Fibroblast of skin of abdomen (primary cell): Measurements from ENCODE around the gene UBE2L6. TPM values are rescaled to one million over a fixed set of nuclear protein-coding genes. Genes with fewer than 3 reads are reported as not detected.

Experiments used
- DNase-seq: peaks from one replicate; pipeline ENCODE4 v3.0.0-alpha.2; 2013
- polyA plus RNA-seq, 2 experiments: library from polyadenylated mRNA; unstranded; fragments of 120-200 nt; gene quantifications; one replicate each; pipeline ENCODE4 v1.2.1, GENCODE V29; 2013; ENCODE audit not compliant: insufficient read length in 2 of 2

Gene UBE2L6
- polyA plus RNA-seq (2013, experiment 1 of 2; ENCODE audit: insufficient read length), result 53.2 TPM
- polyA plus RNA-seq (2013, experiment 2 of 2; ENCODE audit: insufficient read length), result 51.4 TPM

DNA sequence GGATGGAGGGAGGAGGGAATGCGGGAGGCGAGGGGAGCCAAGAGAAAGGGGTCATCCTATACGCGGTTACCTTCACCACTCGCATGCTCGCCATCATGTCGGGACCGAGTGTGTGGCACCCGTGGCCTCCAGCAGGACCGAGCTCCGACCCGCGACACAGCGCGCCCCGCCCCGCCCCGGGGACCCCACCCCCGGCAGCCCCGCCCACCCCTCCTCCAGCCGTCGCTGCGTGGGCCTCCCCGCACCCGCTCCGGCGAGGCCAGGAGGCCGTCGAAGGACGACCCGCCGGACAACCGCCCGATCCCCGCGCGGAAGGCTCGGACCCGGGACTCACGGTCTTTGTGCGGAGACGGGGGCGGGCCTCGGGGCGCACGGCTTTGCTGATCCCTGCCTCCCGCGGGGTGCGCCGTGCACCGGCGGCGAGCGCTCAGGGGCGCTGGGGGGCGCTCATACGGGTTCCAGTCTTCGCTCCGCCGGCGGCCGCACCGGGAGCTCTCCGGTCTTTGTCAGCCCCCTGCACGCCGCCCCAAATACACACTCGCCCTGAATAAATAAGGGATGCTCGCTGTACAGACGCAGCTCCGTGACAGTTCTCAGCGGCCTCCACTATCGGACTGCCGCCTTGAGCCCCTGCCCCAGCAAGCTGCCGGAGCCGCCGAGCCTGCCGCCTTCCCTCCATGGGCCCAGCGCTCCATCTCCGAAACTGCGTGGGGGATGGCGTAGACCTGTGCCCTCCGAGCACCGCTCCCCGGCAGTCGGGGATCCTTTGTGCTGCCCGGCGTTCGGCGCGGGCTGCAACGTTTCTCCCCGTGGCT is at the start of gene UBE2L6:
Gene UBE2L6, minus strand, starts transcription at position 158 of the 815 bp plus-strand sequence. Its CDS starts 61 bp downstream, at position 97.
- peak; percentile 44 for DNase-seq

DNA sequence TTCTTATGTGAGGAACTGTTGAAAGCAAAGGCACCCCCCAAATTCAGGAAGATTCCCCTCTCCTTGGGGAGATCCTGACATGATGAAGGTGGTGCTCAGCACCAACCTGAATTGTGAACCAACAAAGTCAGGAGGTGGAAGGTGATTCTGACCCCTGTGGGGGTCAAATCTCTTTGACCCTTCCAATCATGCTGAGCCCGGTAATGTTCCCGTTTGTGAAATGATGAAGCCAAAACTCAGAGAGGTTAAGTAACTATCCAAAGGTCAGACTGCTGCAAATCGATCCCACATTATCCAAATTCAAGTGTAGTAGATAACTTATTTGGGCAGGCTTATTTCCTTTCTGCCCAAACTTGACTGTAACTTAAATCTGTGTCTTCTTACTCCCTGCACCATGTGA is 49.1 kb upstream of the UBE2L6 start:
- DNase-seq, result no peak

DNA sequence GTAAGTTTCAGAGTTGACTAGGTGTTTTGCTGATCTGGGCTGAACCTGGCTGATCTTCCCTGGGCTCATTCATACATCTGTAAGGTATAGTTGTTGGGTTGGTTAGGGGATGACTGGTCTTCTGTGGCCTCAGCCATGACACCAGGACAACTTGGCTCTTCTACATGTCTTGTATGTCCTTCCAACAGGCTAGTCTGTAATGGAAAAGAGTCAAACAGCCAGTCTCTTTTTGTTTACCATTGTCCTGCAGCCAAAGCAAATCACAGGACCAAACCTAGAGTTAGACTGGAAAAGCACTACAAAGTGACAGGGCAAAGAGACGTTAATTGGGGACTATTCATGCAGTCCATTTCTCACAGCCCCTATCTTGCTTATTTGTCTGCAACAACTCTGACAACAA is 47.8 kb upstream of the UBE2L6 start:
- DNase-seq, result no peak

DNA sequence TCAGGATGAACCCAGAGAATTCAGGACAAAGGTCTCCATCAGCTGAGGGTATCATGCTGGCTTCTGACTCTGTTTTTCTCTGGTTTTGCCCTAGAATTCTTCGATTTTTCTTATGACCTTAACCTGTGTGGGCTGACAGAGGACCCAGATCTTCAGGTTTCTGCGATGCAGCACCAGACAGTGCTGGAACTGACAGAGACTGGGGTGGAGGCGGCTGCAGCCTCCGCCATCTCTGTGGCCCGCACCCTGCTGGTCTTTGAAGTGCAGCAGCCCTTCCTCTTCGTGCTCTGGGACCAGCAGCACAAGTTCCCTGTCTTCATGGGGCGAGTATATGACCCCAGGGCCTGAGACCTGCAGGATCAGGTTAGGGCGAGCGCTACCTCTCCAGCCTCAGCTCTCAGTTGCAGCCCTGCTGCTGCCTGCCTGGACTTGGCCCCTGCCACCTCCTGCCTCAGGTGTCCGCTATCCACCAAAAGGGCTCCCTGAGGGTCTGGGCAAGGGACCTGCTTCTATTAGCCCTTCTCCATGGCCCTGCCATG is 46.8 kb upstream of the UBE2L6 start:
- no peak for DNase-seq

DNA sequence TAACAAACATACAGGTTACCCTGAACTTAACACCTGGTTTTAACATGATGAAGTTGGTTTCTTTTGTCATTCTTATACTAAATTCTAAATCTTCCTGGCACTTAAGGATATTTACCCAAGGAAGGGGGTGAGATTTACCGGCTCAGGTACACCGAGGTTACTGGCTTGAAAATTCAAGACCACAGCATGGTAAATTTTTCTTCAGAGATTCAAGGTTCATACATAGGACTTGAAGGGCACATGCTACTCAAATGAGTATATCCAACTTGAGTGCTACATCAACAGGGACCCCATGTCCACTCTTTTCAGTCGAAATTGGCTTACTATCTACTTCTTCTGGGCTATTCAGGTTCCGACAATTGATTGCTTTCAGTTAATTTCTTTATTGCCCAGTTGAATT is 42.7 kb upstream of the UBE2L6 start:
- no peak for DNase-seq

DNA sequence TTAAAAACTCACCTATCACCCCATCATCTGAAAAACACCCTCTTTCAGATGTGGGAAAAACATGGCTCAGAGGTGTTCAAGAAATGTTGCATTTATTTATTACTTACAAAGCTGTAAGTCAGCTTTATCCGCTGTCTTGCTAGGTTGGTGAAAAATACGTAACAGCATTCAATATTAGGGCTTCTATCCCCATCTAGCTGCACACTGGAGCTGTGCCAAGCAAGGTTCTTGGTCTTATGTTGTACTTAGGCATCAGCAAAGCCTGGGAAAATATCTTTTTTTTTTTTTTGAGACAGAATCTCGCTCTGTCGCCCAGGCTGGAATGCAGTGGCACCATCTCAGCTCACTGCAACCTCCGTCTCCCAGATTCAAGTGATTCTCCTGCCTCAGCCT is 37.6 kb upstream of the UBE2L6 start:
- no peak for DNase-seq

GRCh38 chr11:57604296-57605027 is 37.0 kb upstream of the UBE2L6 start:
- no peak for DNase-seq

DNA sequence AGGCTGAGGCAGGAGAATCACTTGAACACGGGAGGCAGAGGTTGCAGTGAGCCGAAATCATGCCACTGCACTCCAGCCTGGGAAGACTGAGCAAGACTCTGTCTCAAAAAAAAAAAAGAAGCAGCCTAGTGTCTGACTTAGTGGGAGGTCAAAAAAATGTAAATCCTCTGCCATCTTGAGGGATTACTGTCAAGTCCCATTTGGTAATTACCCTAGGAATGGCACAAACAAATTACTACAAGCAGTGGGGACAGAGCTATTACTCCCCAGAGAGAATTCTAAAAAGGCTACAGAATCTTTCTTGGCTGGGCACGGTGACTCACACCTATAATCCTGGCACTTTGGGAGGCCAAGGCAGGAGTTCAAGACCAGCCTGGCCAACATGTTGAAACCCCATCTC is 33.8 kb upstream of the UBE2L6 start:
- DNase-seq, result no peak

DNA sequence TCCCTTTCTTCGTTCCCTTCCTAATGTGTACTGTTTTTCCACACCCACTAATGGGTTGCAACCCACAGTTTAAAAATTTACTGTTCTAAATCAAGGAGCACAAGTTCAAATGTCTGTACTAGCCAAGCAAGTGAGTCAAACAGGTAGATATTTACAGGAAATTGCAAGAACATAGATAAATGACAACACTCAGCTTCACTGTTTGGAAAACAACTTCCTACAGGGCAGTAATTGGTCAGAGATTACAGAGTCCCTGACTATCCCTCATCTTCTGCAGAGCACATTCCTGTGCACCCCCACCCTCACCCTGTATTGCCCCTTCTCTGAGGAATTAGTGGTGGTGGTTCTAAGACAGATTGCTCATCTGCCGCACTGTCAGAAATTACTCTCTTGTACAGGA is 31.9 kb upstream of the UBE2L6 start:
- DNase-seq, result no peak

- DNase-seq, result peak; percentile 50
Observed at GRCh38 chr11:57598831-57599155, 31.3 kb upstream of the UBE2L6 start.

DNA sequence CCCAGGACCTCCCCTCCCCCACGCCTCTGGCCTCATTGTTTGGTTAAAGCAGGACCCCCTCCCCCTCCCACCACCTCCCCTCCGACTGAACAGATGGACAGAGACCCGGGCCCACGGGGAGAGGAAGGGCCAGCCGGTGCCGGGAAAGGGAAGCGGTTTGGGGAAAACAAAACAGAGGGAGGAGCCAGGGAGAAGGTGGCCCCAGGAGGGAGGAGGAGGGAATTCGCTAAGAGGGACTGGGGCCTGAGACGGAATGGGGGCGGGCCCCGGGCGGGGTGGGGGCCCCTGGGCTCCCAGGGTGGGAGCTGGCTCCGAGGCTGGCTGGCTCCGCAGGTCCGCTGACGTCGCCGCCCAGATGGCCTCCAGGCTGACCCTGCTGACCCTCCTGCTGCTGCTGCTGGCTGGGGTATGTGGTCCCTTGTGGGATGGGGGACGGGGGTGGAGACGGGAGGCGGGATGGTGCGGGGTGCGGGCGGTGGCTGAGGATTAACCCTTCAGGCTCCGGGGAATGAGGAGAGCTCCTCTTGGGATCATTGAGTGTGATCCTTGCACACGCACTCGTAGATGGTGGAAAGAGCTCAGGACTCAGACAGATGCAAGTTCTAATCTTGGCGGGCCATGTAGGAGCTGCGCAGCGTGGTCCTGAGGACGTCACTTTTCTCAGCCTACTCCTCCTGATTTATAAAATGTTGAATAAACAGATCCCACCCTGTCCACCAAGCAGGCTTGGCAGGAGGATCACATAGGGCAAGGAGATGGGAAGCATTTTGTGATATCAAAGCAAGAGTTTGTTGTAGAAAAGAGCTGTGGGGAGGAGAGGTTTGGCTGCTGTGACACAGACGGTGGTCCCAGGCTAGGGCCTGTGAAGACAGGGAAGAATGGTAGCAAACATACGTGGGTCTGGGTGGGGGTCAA is 30.7 kb upstream of the UBE2L6 start:
- peak; percentile 55 for DNase-seq

- DNase-seq, result no peak
Observed at GRCh38 chr11:57597461-57597915, 30.0 kb upstream of the UBE2L6 start, which contains the start of gene SERPING1. TSS of gene SERPING1 (plus strand) at chr11:57597685. CDS start at chr11:57598271, 586 bp downstream.

DNA sequence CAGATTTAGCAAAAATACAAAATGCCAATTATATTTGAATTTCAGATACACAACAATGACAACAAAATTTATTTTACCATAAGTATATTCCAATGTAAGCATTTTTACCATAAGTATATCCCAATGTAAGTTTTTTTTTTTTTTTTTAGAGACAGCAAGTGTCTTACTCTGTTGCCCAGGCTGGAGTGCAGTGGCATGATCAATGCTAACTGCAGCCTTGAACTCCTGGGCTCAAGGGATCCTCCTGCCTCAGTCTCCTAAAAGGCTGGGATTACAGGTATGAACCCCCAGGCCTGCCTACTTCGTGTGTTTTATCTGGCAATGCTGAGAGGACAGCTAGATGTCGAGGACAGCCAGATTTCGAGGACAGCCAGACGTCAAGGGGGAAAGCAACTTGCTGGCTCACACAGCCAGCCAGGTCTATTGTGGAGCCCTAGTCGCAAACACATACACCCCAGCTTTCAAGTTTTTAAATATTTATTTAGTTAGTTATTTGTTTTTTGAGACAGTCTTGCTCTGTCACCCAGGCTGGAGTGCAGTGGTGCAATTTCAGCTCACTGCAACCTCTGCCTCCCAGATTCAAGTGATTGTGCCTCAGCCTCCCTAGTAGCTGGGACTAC is 28.9 kb upstream of the UBE2L6 start:
- no peak for DNase-seq

GRCh38 chr11:57588046-57588710 is 20.7 kb upstream of the UBE2L6 start:
- DNase-seq, result no peak

DNA sequence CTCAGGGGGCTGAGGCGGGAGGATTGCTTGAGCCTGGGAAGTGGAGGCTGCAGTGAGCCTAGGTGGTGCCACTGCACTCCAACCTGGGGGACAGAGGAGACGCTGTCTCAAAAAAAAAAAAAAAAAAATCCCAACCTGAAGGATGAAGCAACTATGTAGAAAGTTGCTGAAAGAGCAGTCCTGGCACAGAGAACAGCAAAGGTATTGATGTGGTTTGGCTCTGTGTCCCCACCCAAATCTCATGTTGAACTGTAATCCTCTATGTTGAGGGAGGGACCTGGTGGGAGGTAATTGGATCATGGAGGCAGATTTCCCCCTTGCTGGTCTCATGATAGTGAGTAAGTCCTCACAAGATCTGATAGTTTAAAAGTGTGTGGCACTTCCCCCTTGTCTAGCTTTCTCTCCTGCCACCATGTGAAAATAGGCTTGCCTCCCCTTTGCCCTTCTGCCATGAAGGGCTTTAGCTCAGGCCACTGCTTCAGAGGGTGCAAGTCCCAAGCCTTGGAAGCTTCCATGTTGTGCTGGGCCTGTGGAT is 19.3 kb upstream of the UBE2L6 start:
- no peak for DNase-seq

DNA sequence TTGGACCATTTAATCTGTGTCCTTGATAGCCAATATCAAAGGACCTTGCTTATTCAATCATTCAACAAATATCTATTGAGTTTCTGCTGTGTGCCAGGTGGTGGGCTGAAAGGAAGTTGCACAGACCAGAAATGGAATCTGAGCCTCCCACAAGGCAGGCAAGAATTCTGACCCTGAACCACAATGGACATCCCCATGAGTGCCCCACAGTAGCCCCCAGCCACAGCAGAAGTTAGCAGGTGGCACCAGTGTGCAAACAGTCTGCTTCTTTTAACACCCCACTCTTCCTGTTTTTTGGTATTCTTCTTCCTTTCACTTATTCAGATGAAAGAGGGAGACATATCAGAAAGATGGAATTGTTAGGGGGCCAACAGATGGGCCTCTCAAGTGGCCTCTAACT is 17.8 kb upstream of the UBE2L6 start:
- no peak for DNase-seq

DNA sequence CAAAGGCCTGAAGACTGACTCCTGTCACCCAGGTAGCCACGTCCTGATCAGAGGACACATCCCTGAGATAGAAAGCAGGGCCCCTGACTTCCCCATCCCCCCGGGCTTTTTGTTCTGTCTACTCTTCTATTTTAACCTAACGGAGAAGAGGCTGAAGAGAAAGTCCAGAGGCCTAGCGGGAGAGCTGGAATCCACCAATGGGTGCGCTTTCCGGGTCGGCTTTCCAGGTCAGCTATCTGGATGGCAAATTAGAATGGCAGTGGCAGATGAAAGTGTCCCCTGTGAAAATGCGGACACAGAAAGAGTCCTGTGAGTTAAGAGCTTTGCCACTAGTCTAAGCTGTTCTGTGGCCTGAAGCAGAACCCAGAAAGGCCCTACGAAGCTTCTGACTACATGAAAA is 16.9 kb upstream of the UBE2L6 start:
- DNase-seq, result no peak

DNA sequence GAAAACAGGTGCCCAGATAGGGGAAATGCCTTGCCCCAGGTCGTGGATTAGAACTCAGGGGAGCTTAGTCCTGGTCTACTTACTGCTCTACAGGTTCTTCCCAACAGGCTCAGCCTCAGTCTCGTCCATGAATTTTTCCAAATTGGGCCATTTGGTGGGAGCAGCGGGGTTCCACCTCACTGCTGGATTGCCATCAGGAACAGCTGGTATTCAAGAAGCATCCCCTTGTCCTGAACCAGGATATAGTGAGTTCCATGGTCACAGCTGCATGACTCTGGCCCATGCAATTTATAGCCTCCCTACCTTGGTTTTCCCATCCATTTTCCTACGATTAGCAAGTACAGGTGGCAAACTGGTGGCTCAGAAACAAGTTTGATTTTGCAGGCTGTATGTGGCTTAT is 6.6 kb upstream of the UBE2L6 start:
- DNase-seq, result no peak

- DNase-seq, result no peak
Observed at GRCh38 chr11:57571606-57572005, 4.1 kb upstream of the UBE2L6 start.

- peak; percentile 70 for DNase-seq
Observed at GRCh38 chr11:57568330-57568766, 876 bp upstream of the UBE2L6 start.
